Bronchial epithelial cell (primary cell): Measurements from ENCODE around the gene PHYHIPL. TPM values are rescaled to one million over a fixed set of nuclear protein-coding genes. Genes with fewer than 3 reads are reported as not detected.

Experiments
- DNase-seq: peaks from one replicate; pipeline ENCODE4 v3.0.0-alpha.2; 2010; ENCODE audit warnings: low read depth
- FAIRE-seq: peaks from 2 replicates; lab custom pipeline; 2011; peaks lifted over from hg19 to GRCh38; lab: Jason Lieb, UNC
- H3K27me3 ChIP-seq: 2 replicates; pipeline ENCODE4 v1.5.1; 2011; ENCODE audit warnings: low read length; ENCODE audit not compliant: control insufficient read depth, insufficient read depth
- H3K36me3 ChIP-seq: 2 replicates; pipeline ENCODE4 v1.5.1; 2011; ENCODE audit warnings: low read length; ENCODE audit not compliant: control insufficient read depth, insufficient read depth
- H3K4me3 ChIP-seq: 2 replicates; pipeline ENCODE4 v1.5.1; 2011; ENCODE audit warnings: mild to moderate bottlenecking, low read depth, low read length, control low read depth
- CTCF ChIP-seq: IDR thresholded peaks from 2 replicates; pipeline ENCODE4 v1.5.1; 2011; ENCODE audit warnings: mild to moderate bottlenecking, moderate library complexity, low read length, control low read depth, inconsistent platforms; ENCODE audit not compliant: insufficient read depth, severe bottlenecking
- total RNA-seq: library from RNA; depleted of rRNA; stranded (reverse); fragments of >200 nt; gene quantifications from 2 replicates; pipeline ENCODE4 v1.2.1, GENCODE V29; 2014

The PHYHIPL gene
- total RNA-seq, 1 donor from 2014 or later: not detected

GRCh38 chr10:59257224-59257623, 80.8 kb downstream of the PHYHIPL start:
- no peak for DNase-seq
- Histone ChIP-seq H3K27me3 (no peaks in the 10 kb centered on the region), H3K4me3 (no peak overlapping the region), H3K36me3 (no peaks in the 10 kb centered on the region)
- FAIRE-seq: no peak
- TF ChIP-seq CTCF: no peak

GRCh38 chr10:59258890-59259289, 82.4 kb downstream of the PHYHIPL start:
- no peak overlapping the region for H3K4me3 ChIP-seq
- no peaks in the 10 kb centered on the region for H3K36me3 ChIP-seq
- FAIRE-seq (no peak), DNase-seq (no peak)
- TF ChIP-seq CTCF: no peak
- H3K27me3 ChIP-seq: no peaks in the 10 kb centered on the region

- no peak overlapping the region for H3K4me3 ChIP-seq
- H3K27me3 ChIP-seq: no peaks in the 10 kb centered on the region
- no peaks in the 10 kb centered on the region for H3K36me3 ChIP-seq
- no peak for TF ChIP-seq CTCF
- no peak for DNase-seq
- no peak for FAIRE-seq
Observed at GRCh38 chr10:59265141-59265540, 88.7 kb downstream of the PHYHIPL start.

GRCh38 chr10:59266321-59266720, 89.9 kb downstream of the PHYHIPL start:
- Histone ChIP-seq H3K36me3 (no peaks in the 10 kb centered on the region), H3K27me3 (no peaks in the 10 kb centered on the region), H3K4me3 (no peak overlapping the region)
- DNase-seq (no peak), FAIRE-seq (no peak)
- TF ChIP-seq CTCF: no peak

- FAIRE-seq (no peak), DNase-seq (no peak)
- Histone ChIP-seq H3K27me3 (no peaks in the 10 kb centered on the region), H3K4me3 (no peak overlapping the region), H3K36me3 (no peaks in the 10 kb centered on the region)
- no peak for TF ChIP-seq CTCF
Observed at GRCh38 chr10:59268460-59268859, 92.0 kb downstream of the PHYHIPL start.

GRCh38 chr10:59269651-59270050, 93.2 kb downstream of the PHYHIPL start:
- no peaks in the 10 kb centered on the region for H3K27me3 ChIP-seq
- DNase-seq (no peak), FAIRE-seq (no peak)
- H3K4me3 ChIP-seq: no peak overlapping the region
- H3K36me3 ChIP-seq: no peaks in the 10 kb centered on the region
- no peak for TF ChIP-seq CTCF
